HepG2 (cell line): ENCODE results near the gene PLCB1. TPM values are rescaled to one million over a fixed set of nuclear protein-coding genes. Genes with fewer than 3 reads are reported as not detected.

ENCODE experiments used
- EP300 ChIP-seq, 3 experiments: sonication (generic) in 1 of 3; formaldehyde crosslinking in 1 of 3; IDR thresholded peaks; 2 replicates each; pipeline versions ENCODE4 v1.5.1 to v1.6.1; 2011 to 2020; ENCODE audit warnings: low read depth in 2 of 3, low read length in 2 of 3, borderline replicate concordance in 1 of 3, improper control_type of control experiment in 1 of 3, mild to moderate bottlenecking in 1 of 3, missing genetic modification reagents in 1 of 3, moderate library complexity in 1 of 3
- MTA1 ChIP-seq: sonication (generic); formaldehyde crosslinking; IDR thresholded peaks from 2 replicates; pipeline ENCODE4 v1.4.0; 2020; ENCODE audit warnings: missing genetic modification reagents, mild to moderate bottlenecking, borderline replicate concordance
- TEAD3 ChIP-seq: optimal IDR thresholded peaks from 2 replicates; pipeline ENCODE3; 2016; ENCODE audit warnings: borderline replicate concordance
- WIZ ChIP-seq: sonication (generic); formaldehyde crosslinking; IDR thresholded peaks from 2 replicates; pipeline ENCODE4 v1.5.1; 2020; ENCODE audit warnings: mild to moderate bottlenecking, missing genetic modification reagents
- polyA plus RNA-seq, 8 experiments: library from polyadenylated mRNA; depleted of rRNA in 3 of 8; stranded (reverse) in 7 of 8; unstranded in 1 of 8; fragments of >200 nt; fragmentation: Illumina TruSeq in 4 of 8; extraction: Trizol in 4 of 8; gene quantifications; 2 replicates each; pipeline versions ENCODE4 v1.2.1 to v1.2.3, GENCODE V29; 2011 to 2016; ENCODE audit warnings: low read depth in 4 of 8, missing spikeins in 1 of 8, mixed read lengths in 1 of 8; ENCODE audit not compliant: insufficient read depth in 1 of 8
- total RNA-seq, 5 experiments: library from RNA; depleted of rRNA; stranded (reverse); fragments of >200 nt; fragmentation: Illumina TruSeq; extraction: Trizol; gene quantifications; 2 replicates each; pipeline ENCODE4 v1.2.3, GENCODE V29; 2016; ENCODE audit warnings: low read depth in 1 of 5
- TF ChIP-seq, protein P1 (sequence below), 2 experiments: fragments of 450-650 bp in 1 of 2; sonication (generic) in 1 of 2; formaldehyde crosslinking in 1 of 2; IDR thresholded peaks; 2 replicates each; pipeline versions ENCODE4 v1.6.1 to v1.8.0; 2016 to 2022; ENCODE audit warnings: antibody characterized with exemption in 1 of 2, mild to moderate bottlenecking in 1 of 2, missing genetic modification reagents in 1 of 2
- TF ChIP-seq, protein P2 (sequence below): sonication (generic); formaldehyde crosslinking; IDR thresholded peaks from 2 replicates; pipeline ENCODE4 v1.8.1; 2023; ENCODE audit warnings: mild to moderate bottlenecking, missing genetic modification reagents
- TF ChIP-seq, protein P3 (sequence below), 2 experiments: fragments of 450-650 bp in 1 of 2; sonication (generic) in 1 of 2; formaldehyde crosslinking; IDR thresholded peaks; 2 replicates each; pipeline versions ENCODE4 v1.5.0 to v1.8.0; 2020 to 2022; ENCODE audit warnings: mild to moderate bottlenecking in 1 of 2, missing genetic modification reagents in 1 of 2
- TF ChIP-seq, protein P4 (sequence below): sonication (generic); formaldehyde crosslinking; IDR thresholded peaks from 2 replicates; pipeline ENCODE4 v1.4.0; 2020; ENCODE audit warnings: mild to moderate bottlenecking, missing genetic modification reagents
- TF ChIP-seq, protein P5 (sequence below): IDR thresholded peaks from 2 replicates; pipeline ENCODE4 v1.6.1; 2016; ENCODE audit warnings: mild to moderate bottlenecking
- TF ChIP-seq, protein P6 (sequence below): sonication (generic); formaldehyde crosslinking; IDR thresholded peaks from 2 replicates; pipeline ENCODE4 v1.4.0; 2020; ENCODE audit warnings: missing genetic modification reagents
- TF ChIP-seq, protein P7 (sequence below): sonication (generic); formaldehyde crosslinking; IDR thresholded peaks from 2 replicates; pipeline ENCODE4 v1.4.0; 2020; ENCODE audit warnings: missing genetic modification reagents, borderline replicate concordance

PLCB1 gene
- total and polyA plus RNA-seq, 2 of the 13 experiments (the other 11 are each of a cell fraction or from before 2014, with no cell fraction given) = 42.4 to 55.9 TPM

DNA sequence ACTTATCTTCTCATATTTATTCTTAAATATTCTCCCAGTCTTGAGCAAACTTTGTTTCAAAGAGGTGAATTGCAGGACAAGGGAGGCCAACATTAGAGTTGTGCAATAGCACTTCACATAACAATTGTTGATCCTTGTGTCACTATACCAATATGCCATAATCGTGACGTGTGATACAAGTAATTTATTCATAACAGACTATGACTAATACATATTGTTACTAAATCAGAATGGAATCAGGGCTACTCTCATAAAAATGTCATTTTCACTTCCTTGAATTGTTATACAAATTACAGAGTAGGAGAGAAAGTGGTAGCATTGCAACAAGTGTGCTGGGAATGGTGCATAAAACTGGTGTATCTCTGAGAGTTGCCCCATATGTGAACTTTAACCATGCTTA lies 37.2 kb upstream of the PLCB1 start (continued):
- TF ChIP-seq, protein P1, sequence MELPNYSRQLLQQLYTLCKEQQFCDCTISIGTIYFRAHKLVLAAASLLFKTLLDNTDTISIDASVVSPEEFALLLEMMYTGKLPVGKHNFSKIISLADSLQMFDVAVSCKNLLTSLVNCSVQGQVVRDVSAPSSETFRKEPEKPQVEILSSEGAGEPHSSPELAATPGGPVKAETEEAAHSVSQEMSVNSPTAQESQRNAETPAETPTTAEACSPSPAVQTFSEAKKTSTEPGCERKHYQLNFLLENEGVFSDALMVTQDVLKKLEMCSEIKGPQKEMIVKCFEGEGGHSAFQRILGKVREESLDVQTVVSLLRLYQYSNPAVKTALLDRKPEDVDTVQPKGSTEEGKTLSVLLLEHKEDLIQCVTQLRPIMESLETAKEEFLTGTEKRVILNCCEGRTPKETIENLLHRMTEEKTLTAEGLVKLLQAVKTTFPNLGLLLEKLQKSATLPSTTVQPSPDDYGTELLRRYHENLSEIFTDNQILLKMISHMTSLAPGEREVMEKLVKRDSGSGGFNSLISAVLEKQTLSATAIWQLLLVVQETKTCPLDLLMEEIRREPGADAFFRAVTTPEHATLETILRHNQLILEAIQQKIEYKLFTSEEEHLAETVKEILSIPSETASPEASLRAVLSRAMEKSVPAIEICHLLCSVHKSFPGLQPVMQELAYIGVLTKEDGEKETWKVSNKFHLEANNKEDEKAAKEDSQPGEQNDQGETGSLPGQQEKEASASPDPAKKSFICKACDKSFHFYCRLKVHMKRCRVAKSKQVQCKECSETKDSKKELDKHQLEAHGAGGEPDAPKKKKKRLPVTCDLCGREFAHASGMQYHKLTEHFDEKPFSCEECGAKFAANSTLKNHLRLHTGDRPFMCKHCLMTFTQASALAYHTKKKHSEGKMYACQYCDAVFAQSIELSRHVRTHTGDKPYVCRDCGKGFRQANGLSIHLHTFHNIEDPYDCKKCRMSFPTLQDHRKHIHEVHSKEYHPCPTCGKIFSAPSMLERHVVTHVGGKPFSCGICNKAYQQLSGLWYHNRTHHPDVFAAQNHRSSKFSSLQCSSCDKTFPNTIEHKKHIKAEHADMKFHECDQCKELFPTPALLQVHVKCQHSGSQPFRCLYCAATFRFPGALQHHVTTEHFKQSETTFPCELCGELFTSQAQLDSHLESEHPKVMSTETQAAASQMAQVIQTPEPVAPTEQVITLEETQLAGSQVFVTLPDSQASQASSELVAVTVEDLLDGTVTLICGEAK (IDR thresholded peaks at IDR 0.05) = no peak
- TF ChIP-seq, protein P1 (CRISPR knock-in tag; IDR thresholded peaks at IDR 0.05) = no peak
- TF ChIP-seq WIZ (CRISPR knock-in tag) = no peak
- TF ChIP-seq MTA1 (CRISPR knock-in tag) = no peak
- TF ChIP-seq, protein P2, sequence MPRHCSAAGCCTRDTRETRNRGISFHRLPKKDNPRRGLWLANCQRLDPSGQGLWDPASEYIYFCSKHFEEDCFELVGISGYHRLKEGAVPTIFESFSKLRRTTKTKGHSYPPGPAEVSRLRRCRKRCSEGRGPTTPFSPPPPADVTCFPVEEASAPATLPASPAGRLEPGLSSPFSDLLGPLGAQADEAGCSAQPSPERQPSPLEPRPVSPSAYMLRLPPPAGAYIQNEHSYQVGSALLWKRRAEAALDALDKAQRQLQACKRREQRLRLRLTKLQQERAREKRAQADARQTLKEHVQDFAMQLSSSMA (CRISPR knock-in tag) = no peak
- TF ChIP-seq, protein P3, sequence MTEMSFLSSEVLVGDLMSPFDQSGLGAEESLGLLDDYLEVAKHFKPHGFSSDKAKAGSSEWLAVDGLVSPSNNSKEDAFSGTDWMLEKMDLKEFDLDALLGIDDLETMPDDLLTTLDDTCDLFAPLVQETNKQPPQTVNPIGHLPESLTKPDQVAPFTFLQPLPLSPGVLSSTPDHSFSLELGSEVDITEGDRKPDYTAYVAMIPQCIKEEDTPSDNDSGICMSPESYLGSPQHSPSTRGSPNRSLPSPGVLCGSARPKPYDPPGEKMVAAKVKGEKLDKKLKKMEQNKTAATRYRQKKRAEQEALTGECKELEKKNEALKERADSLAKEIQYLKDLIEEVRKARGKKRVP (CRISPR knock-in tag; IDR thresholded peaks at IDR 0.05) = peak in 1 of 2 experiments; percentile 71; a peak in 2 of 4 replicates
- TF ChIP-seq, protein P4, sequence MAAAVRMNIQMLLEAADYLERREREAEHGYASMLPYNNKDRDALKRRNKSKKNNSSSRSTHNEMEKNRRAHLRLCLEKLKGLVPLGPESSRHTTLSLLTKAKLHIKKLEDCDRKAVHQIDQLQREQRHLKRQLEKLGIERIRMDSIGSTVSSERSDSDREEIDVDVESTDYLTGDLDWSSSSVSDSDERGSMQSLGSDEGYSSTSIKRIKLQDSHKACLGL (CRISPR knock-in tag) = no peak
- TF ChIP-seq, protein P5, sequence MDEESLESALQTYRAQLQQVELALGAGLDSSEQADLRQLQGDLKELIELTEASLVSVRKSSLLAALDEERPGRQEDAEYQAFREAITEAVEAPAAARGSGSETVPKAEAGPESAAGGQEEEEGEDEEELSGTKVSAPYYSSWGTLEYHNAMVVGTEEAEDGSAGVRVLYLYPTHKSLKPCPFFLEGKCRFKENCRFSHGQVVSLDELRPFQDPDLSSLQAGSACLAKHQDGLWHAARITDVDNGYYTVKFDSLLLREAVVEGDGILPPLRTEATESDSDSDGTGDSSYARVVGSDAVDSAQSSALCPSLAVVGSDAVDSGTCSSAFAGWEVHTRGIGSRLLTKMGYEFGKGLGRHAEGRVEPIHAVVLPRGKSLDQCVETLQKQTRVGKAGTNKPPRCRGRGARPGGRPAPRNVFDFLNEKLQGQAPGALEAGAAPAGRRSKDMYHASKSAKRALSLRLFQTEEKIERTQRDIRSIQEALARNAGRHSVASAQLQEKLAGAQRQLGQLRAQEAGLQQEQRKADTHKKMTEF (CRISPR knock-in tag) = 0 out of 2 replicates have a peak, but pooled peaks have one; percentile 4
- TF ChIP-seq, protein P6, sequence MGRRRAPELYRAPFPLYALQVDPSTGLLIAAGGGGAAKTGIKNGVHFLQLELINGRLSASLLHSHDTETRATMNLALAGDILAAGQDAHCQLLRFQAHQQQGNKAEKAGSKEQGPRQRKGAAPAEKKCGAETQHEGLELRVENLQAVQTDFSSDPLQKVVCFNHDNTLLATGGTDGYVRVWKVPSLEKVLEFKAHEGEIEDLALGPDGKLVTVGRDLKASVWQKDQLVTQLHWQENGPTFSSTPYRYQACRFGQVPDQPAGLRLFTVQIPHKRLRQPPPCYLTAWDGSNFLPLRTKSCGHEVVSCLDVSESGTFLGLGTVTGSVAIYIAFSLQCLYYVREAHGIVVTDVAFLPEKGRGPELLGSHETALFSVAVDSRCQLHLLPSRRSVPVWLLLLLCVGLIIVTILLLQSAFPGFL (CRISPR knock-in tag) = no peak
- TF ChIP-seq, protein P7, sequence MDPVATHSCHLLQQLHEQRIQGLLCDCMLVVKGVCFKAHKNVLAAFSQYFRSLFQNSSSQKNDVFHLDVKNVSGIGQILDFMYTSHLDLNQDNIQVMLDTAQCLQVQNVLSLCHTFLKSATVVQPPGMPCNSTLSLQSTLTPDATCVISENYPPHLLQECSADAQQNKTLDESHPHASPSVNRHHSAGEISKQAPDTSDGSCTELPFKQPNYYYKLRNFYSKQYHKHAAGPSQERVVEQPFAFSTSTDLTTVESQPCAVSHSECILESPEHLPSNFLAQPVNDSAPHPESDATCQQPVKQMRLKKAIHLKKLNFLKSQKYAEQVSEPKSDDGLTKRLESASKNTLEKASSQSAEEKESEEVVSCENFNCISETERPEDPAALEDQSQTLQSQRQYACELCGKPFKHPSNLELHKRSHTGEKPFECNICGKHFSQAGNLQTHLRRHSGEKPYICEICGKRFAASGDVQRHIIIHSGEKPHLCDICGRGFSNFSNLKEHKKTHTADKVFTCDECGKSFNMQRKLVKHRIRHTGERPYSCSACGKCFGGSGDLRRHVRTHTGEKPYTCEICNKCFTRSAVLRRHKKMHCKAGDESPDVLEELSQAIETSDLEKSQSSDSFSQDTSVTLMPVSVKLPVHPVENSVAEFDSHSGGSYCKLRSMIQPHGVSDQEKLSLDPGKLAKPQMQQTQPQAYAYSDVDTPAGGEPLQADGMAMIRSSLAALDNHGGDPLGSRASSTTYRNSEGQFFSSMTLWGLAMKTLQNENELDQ = no peak
- TF ChIP-seq EP300 (IDR thresholded peaks at IDR 0.05; ENCODE audit: low read depth in 2 of 2, low read length in 2 of 2) = peak in 1 of 2 experiments; percentile 51; a peak in 1 of 4 replicates
- TF ChIP-seq EP300 (CRISPR knock-in tag; IDR thresholded peaks at IDR 0.05; ENCODE audit: borderline replicate concordance) = no peak
- peak; percentile 24 for TF ChIP-seq TEAD3 (CRISPR knock-in tag)
